ENCODE measurements around the gene TOB1. TPM values are rescaled to one million over a fixed set of nuclear protein-coding genes. Genes with fewer than 3 reads are reported as not detected.
"Not testable (repeated sequence)": the region's sequence is repeated elsewhere in the genome, so short reads cannot be mapped to it uniquely, and the experiment has no call there.

TOB1 gene
- total and polyA plus RNA-seq, 2 donors (not counting 1 experiment from before 2014, with no cell fraction given), result 23.3 to 28.9 TPM

GRCh38 chr17:50898369-50899004, 32.3 kb upstream of the TOB1 start:
- H3K27ac Mint-ChIP-seq, result no peak overlapping the region
- ChIA-PET POLR2A (no interaction called here), CTCF (interaction anchor here (0.6 kb wide), 1 partner anchor 221 kb away, joined by 4 read pairs; no protein-coding TSS in a partner anchor)
- H3K27me3 ChIP-seq (replicated peaks in 1 of 4; ENCODE audit: control extremely low read depth in 1 of 4, control insufficient read depth in 3 of 4, insufficient read depth in 4 of 4, low read length in 3 of 4), result no peaks in the 10 kb centered on the region
- ATAC-seq (ENCODE audit: low read depth) (no peak), DNase-seq (no peak)
- H3K4me2 ChIP-seq (replicated peaks; ENCODE audit: low read depth, low read length, poor library complexity, severe bottlenecking), result no peak overlapping the region
- no peaks in the 10 kb centered on the region for H3K79me2 ChIP-seq (ENCODE audit: control insufficient read depth, insufficient read depth, low read length)
- H3K9me3 Mint-ChIP-seq (ENCODE audit: insufficient read depth), result no peaks in the 10 kb centered on the region
- peaks cover 2% of the 10 kb centered on the region for H3K4me1 Mint-ChIP-seq
- whole genome bisulfite sequencing (ENCODE audit: insufficient coverage), result 100% methylated on average over 1 of the region's 4 CpGs
- TF ChIP-seq CTCF (IDR thresholded peaks at IDR 0.05) (no peak), EZH2 (IDR thresholded peaks at IDR 0.05; ENCODE audit: borderline replicate concordance, insufficient read depth, low read depth, low read length, poor library complexity, severe bottlenecking) (no peak)
- H2AFZ ChIP-seq (ENCODE audit: insufficient read depth, low read depth, low read length, poor library complexity, severe bottlenecking), result no peak overlapping the region
- no peaks in the 10 kb centered on the region for H3K9me3 ChIP-seq (ENCODE audit: control extremely low read depth in 1 of 3, control insufficient read depth in 2 of 3, insufficient read depth in 1 of 3, low read length in 2 of 3)
- H3K4me3 ChIP-seq (ENCODE audit: control extremely low read depth in 1 of 5, extremely low read depth in 1 of 5, insufficient read depth in 1 of 5, low read depth in 2 of 5, low read length in 4 of 5), result no peak overlapping the region
- H3K9ac ChIP-seq (ENCODE audit: low read length), result no peak overlapping the region
- H3K4me3 Mint-ChIP-seq, result no peak overlapping the region
- peaks cover 7% of the 10 kb centered on the region for H3K27me3 Mint-ChIP-seq
- H4K20me1 ChIP-seq (ENCODE audit: control insufficient read depth, insufficient read depth, low read length, poor library complexity, severe bottlenecking), result no peaks in the 10 kb centered on the region
- H3K27ac ChIP-seq (ENCODE audit: low read length in 2 of 2), result no peak overlapping the region
- peaks cover 0 to under 1% of the 10 kb centered on the region in 2 donors for H3K4me1 ChIP-seq (ENCODE audit: control insufficient read depth in 2 of 2, insufficient read depth in 2 of 2, low read length in 2 of 2)
- intact Hi-C loops (cut with micrococcal nuclease), result no loop called here
- H3K36me3 ChIP-seq (replicated peaks in 1 of 2; ENCODE audit: control extremely low read depth in 1 of 2, control insufficient read depth in 1 of 2, extremely low read depth in 1 of 2, insufficient read depth in 2 of 2, low read length in 1 of 2), result no peaks in the 10 kb centered on the region

GRCh38 chr17:50894513-50894912, 28.4 kb upstream of the TOB1 start:
- H3K4me1 ChIP-seq (ENCODE audit: control insufficient read depth in 2 of 2, insufficient read depth in 2 of 2, low read length in 2 of 2); intact Hi-C loops (cut with micrococcal nuclease); H3K79me2 ChIP-seq (ENCODE audit: control insufficient read depth, insufficient read depth, low read length); H3K27me3 ChIP-seq (replicated peaks in 1 of 4; ENCODE audit: control extremely low read depth in 1 of 4, control insufficient read depth in 3 of 4, insufficient read depth in 4 of 4, low read length in 3 of 4); H3K27ac Mint-ChIP-seq; H3K27me3 Mint-ChIP-seq; H4K20me1 ChIP-seq (ENCODE audit: control insufficient read depth, insufficient read depth, low read length, poor library complexity, severe bottlenecking); H3K9me3 Mint-ChIP-seq (ENCODE audit: insufficient read depth); POLR2A ChIA-PET; ATAC-seq (ENCODE audit: low read depth); H3K27ac ChIP-seq (ENCODE audit: low read length in 2 of 2); DNase-seq; H3K9me3 ChIP-seq (ENCODE audit: control extremely low read depth in 1 of 3, control insufficient read depth in 2 of 3, insufficient read depth in 1 of 3, low read length in 2 of 3); H3K4me3 Mint-ChIP-seq; H2AFZ ChIP-seq (ENCODE audit: insufficient read depth, low read depth, low read length, poor library complexity, severe bottlenecking); H3K4me2 ChIP-seq (replicated peaks; ENCODE audit: low read depth, low read length, poor library complexity, severe bottlenecking); H3K4me3 ChIP-seq (ENCODE audit: control extremely low read depth in 1 of 5, extremely low read depth in 1 of 5, insufficient read depth in 1 of 5, low read depth in 2 of 5, low read length in 4 of 5); H3K4me1 Mint-ChIP-seq; H3K9ac ChIP-seq (ENCODE audit: low read length); CTCF ChIA-PET; H3K36me3 ChIP-seq (replicated peaks in 1 of 2; ENCODE audit: control extremely low read depth in 1 of 2, control insufficient read depth in 1 of 2, extremely low read depth in 1 of 2, insufficient read depth in 2 of 2, low read length in 1 of 2): not testable (repeated sequence)
- 72% methylated on average over 2 of the region's 4 CpGs for WGBS (ENCODE audit: insufficient coverage)
